GM12878 (cell line): Measurements from ENCODE around the gene FUT8. TPM values are rescaled to one million over a fixed set of nuclear protein-coding genes. Genes with fewer than 3 reads are reported as not detected.

ENCODE experiments used
- CHD1 ChIP-seq: IDR thresholded peaks from 2 replicates; pipeline ENCODE4 v1.6.1; 2012; ENCODE audit warnings: low read depth, low read length, improper control_type of control experiment
- EP300 ChIP-seq, 2 experiments: fragments of 150-350 bp in 1 of 2; IDR thresholded peaks; 2 replicates each; pipeline ENCODE4 v1.6.1; 2011 to 2012; ENCODE audit warnings: low read depth in 2 of 2, low read length in 2 of 2, borderline replicate concordance in 1 of 2, improper control_type of control experiment in 1 of 2, inconsistent platforms in 1 of 2; ENCODE audit not compliant: control insufficient read depth in 1 of 2
- ETV6 ChIP-seq, 2 experiments: fragments of 450-650 bp in 1 of 2; IDR thresholded peaks in 1 of 2; conservative IDR thresholded peaks in 1 of 2; 2 replicates each; pipeline ENCODE4 v1.6.1; 2014; ENCODE audit warnings: antibody characterized with exemption in 1 of 2, borderline replicate concordance in 1 of 2, low read depth in 1 of 2, mild to moderate bottlenecking in 1 of 2, moderate library complexity in 1 of 2
- FOXK2 ChIP-seq: fragments of 450-650 bp; IDR thresholded peaks from 2 replicates; pipeline ENCODE4 v1.6.1; 2017; ENCODE audit warnings: mild to moderate bottlenecking, moderate library complexity
- FOXM1 ChIP-seq: IDR thresholded peaks from 2 replicates; pipeline ENCODE4 v1.6.1; 2012; ENCODE audit warnings: low read depth, mild to moderate bottlenecking, inconsistent platforms, low read length, moderate library complexity
- HDGF ChIP-seq: fragments of 450-650 bp; IDR thresholded peaks from 2 replicates; pipeline ENCODE4 v1.6.1; 2016; ENCODE audit warnings: antibody characterized with exemption
- IRF4 ChIP-seq: IDR thresholded peaks from 2 replicates; pipeline ENCODE4 v1.6.1; 2011; ENCODE audit warnings: low read depth, low read length
- NFXL1 ChIP-seq: fragments of 450-650 bp; IDR thresholded peaks from 2 replicates; pipeline ENCODE4 v1.6.1; 2017; ENCODE audit warnings: antibody characterized with exemption, mild to moderate bottlenecking, borderline replicate concordance
- NFYA ChIP-seq: IDR thresholded peaks from 2 replicates; pipeline ENCODE4 v1.6.1; 2011; ENCODE audit warnings: low read depth, mild to moderate bottlenecking, low read length, improper control_type of control experiment, borderline replicate concordance
- NR2C1 ChIP-seq: fragments of 450-650 bp; IDR thresholded peaks from 2 replicates; pipeline ENCODE4 v1.6.1; 2017; ENCODE audit warnings: antibody characterized with exemption, mild to moderate bottlenecking, moderate library complexity
- NRF1 ChIP-seq: conservative IDR thresholded peaks from 2 replicates; pipeline ENCODE4 v1.6.1; 2011; ENCODE audit warnings: mild to moderate bottlenecking, low read depth, low read length, improper control_type of control experiment
- POLR2A ChIP-seq: IDR thresholded peaks from 2 replicates; pipeline ENCODE4 v1.6.1; 2011; ENCODE audit warnings: low read depth, mild to moderate bottlenecking, low read length
- POLR2AphosphoS5 ChIP-seq: IDR thresholded peaks from 2 replicates; pipeline ENCODE4 v1.6.1; 2011; ENCODE audit warnings: mild to moderate bottlenecking, low read length, inconsistent platforms
- SRF ChIP-seq, 2 experiments: IDR thresholded peaks; 2 replicates each; pipeline ENCODE4 v1.6.1; 2011; ENCODE audit warnings: low read depth in 2 of 2, low read length in 2 of 2, mild to moderate bottlenecking in 1 of 2, moderate library complexity in 1 of 2
- TCF7 ChIP-seq: IDR thresholded peaks from 2 replicates; pipeline ENCODE4 v1.6.1; 2014; ENCODE audit warnings: antibody characterized with exemption, borderline replicate concordance
- ZBED1 ChIP-seq: IDR thresholded peaks from 2 replicates; pipeline ENCODE4 v1.6.1; 2016; ENCODE audit warnings: borderline replicate concordance
- polyA plus RNA-seq, 11 experiments: library from polyadenylated mRNA; depleted of rRNA in 4 of 11; unstranded in 6 of 11; stranded (reverse) in 5 of 11; fragments of >200 nt; fragmentation: Nextera tagmentation in 4 of 11; fragmentation: Illumina TruSeq in 1 of 11; extraction: Ambion mirVana in 4 of 11; extraction: Trizol in 1 of 11; gene quantifications; 1 replicate in 1 of 11; 2 replicates in 10 of 11; pipeline versions ENCODE4 v1.2.1 to v1.2.3, GENCODE V29; 2011 to 2016; ENCODE audit warnings: inconsistent platforms in 2 of 11, missing spikeins in 2 of 11, low read depth in 1 of 11
- total RNA-seq, 4 experiments: library from RNA; depleted of rRNA in 3 of 4; stranded (reverse); fragments of >200 nt in 3 of 4; fragmentation: Illumina TruSeq in 1 of 4; extraction: Trizol in 1 of 4; gene quantifications; 2 replicates each; pipeline versions ENCODE4 v1.2.1 to v1.2.3, GENCODE V29; 2013 to 2021
- TF ChIP-seq, protein P1 (sequence below): fragments of 450-650 bp; formaldehyde crosslinking; IDR thresholded peaks from 2 replicates; pipeline ENCODE4 v1.4.0; 2020; ENCODE audit warnings: mild to moderate bottlenecking, moderate library complexity
- TF ChIP-seq, protein P2 (sequence below): fragments of 450-650 bp; IDR thresholded peaks from 2 replicates; pipeline ENCODE4 v1.6.1; 2018; ENCODE audit warnings: borderline replicate concordance, mild to moderate bottlenecking; ENCODE audit not compliant: partially characterized antibody
- TF ChIP-seq, protein P3 (sequence below): IDR thresholded peaks from 2 replicates; pipeline ENCODE4 v1.6.1; 2011; ENCODE audit warnings: borderline replicate concordance, low read depth, mild to moderate bottlenecking, moderate library complexity, low read length; ENCODE audit not compliant: insufficient read depth, poor library complexity, severe bottlenecking
- TF ChIP-seq, protein P4 (sequence below): fragments of 450-650 bp; IDR thresholded peaks from 2 replicates; pipeline ENCODE4 v1.6.1; 2016; ENCODE audit warnings: mild to moderate bottlenecking
- TF ChIP-seq, protein P5 (sequence below): IDR thresholded peaks from 2 replicates; pipeline ENCODE4 v1.6.1; 2011; ENCODE audit warnings: mild to moderate bottlenecking, low read depth, low read length, moderate library complexity; ENCODE audit not compliant: insufficient replicate concordance

Gene FUT8
- total and polyA plus RNA-seq, 10 of the 15 experiments (the other 5 are each of a cell fraction or from before 2014, with no cell fraction given): 21.3 to 106 (median 66.3) TPM

DNA sequence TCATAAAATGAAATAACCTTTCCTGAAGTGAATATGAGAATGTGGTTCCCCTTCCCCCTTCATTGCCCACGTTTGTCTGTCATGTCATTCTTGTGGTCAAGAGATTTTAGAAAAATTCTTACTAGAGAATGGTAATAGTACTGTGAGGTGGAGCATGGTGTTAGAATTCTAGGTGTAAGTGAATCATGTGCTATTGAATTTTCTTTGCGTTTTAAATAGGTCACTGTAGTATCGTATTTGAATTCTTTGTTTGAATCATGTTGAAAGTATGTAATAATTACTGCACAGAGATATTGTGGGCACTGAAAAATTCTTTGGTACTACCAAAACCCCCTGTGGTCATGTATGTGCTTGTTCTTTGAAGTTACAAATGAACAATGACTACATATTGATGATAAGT lies 49.9 kb downstream of the FUT8 start (continued):
- TF ChIP-seq, protein P1, sequence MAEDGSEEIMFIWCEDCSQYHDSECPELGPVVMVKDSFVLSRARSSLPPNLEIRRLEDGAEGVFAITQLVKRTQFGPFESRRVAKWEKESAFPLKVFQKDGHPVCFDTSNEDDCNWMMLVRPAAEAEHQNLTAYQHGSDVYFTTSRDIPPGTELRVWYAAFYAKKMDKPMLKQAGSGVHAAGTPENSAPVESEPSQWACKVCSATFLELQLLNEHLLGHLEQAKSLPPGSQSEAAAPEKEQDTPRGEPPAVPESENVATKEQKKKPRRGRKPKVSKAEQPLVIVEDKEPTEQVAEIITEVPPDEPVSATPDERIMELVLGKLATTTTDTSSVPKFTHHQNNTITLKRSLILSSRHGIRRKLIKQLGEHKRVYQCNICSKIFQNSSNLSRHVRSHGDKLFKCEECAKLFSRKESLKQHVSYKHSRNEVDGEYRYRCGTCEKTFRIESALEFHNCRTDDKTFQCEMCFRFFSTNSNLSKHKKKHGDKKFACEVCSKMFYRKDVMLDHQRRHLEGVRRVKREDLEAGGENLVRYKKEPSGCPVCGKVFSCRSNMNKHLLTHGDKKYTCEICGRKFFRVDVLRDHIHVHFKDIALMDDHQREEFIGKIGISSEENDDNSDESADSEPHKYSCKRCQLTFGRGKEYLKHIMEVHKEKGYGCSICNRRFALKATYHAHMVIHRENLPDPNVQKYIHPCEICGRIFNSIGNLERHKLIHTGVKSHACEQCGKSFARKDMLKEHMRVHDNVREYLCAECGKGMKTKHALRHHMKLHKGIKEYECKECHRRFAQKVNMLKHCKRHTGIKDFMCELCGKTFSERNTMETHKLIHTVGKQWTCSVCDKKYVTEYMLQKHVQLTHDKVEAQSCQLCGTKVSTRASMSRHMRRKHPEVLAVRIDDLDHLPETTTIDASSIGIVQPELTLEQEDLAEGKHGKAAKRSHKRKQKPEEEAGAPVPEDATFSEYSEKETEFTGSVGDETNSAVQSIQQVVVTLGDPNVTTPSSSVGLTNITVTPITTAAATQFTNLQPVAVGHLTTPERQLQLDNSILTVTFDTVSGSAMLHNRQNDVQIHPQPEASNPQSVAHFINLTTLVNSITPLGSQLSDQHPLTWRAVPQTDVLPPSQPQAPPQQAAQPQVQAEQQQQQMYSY (CRISPR knock-in tag): no peak
- TF ChIP-seq, protein P2, sequence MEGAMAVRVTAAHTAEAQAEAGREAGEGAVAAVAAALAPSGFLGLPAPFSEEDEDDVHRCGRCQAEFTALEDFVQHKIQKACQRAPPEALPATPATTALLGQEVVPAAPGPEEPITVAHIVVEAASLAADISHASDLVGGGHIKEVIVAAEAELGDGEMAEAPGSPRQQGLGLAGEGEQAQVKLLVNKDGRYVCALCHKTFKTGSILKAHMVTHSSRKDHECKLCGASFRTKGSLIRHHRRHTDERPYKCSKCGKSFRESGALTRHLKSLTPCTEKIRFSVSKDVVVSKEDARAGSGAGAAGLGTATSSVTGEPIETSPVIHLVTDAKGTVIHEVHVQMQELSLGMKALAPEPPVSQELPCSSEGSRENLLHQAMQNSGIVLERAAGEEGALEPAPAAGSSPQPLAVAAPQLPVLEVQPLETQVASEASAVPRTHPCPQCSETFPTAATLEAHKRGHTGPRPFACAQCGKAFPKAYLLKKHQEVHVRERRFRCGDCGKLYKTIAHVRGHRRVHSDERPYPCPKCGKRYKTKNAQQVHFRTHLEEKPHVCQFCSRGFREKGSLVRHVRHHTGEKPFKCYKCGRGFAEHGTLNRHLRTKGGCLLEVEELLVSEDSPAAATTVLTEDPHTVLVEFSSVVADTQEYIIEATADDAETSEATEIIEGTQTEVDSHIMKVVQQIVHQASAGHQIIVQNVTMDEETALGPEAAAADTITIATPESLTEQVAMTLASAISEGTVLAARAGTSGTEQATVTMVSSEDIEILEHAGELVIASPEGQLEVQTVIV: no peak
- TF ChIP-seq POLR2AphosphoS5 (no peak), EP300 (IDR thresholded peaks at IDR 0.05; ENCODE audit: borderline replicate concordance in 1 of 2, control insufficient read depth in 1 of 2, low read depth in 2 of 2, low read length in 2 of 2) (peak; percentile 56 to 67; a peak in 3 of 4 replicates), NFYA (no peak), SRF (IDR thresholded peaks at IDR 0.05; ENCODE audit: low read depth in 2 of 2, low read length in 2 of 2) (no peak), CHD1 (no peak), TCF7 (peak; percentile 81), FOXK2 (no peak), ETV6 (conservative IDR thresholded peaks at IDR 0.05 in 1 of 2, IDR thresholded peaks at IDR 0.05 in 1 of 2; ENCODE audit: borderline replicate concordance in 1 of 2, low read depth in 1 of 2) (peak in 1 of 2 experiments; percentile 64; a peak in 1 of 4 replicates), ZBED1 (peak; percentile 94; the same call in 1 of the 2 replicates), NFXL1 (no peak), FOXM1 (peak; percentile 91; the same call in 1 of the 2 replicates), HDGF (no peak), NR2C1 (no peak), POLR2A (no peak), NRF1 (no peak), IRF4 (no peak)
- TF ChIP-seq, protein P3, sequence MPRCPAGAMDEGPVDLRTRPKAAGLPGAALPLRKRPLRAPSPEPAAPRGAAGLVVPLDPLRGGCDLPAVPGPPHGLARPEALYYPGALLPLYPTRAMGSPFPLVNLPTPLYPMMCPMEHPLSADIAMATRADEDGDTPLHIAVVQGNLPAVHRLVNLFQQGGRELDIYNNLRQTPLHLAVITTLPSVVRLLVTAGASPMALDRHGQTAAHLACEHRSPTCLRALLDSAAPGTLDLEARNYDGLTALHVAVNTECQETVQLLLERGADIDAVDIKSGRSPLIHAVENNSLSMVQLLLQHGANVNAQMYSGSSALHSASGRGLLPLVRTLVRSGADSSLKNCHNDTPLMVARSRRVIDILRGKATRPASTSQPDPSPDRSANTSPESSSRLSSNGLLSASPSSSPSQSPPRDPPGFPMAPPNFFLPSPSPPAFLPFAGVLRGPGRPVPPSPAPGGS: peak; percentile 86
- TF ChIP-seq, protein P4, sequence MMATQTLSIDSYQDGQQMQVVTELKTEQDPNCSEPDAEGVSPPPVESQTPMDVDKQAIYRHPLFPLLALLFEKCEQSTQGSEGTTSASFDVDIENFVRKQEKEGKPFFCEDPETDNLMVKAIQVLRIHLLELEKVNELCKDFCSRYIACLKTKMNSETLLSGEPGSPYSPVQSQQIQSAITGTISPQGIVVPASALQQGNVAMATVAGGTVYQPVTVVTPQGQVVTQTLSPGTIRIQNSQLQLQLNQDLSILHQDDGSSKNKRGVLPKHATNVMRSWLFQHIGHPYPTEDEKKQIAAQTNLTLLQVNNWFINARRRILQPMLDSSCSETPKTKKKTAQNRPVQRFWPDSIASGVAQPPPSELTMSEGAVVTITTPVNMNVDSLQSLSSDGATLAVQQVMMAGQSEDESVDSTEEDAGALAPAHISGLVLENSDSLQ: peak; percentile 88
- TF ChIP-seq, protein P5, sequence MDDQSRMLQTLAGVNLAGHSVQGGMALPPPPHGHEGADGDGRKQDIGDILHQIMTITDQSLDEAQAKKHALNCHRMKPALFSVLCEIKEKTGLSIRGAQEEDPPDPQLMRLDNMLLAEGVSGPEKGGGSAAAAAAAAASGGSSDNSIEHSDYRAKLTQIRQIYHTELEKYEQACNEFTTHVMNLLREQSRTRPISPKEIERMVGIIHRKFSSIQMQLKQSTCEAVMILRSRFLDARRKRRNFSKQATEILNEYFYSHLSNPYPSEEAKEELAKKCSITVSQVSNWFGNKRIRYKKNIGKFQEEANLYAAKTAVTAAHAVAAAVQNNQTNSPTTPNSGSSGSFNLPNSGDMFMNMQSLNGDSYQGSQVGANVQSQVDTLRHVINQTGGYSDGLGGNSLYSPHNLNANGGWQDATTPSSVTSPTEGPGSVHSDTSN: no peak
